Myocyte (in vitro differentiated cells): Measurements from ENCODE around the gene FRAT1. TPM values are rescaled to one million over a fixed set of nuclear protein-coding genes. Genes with fewer than 3 reads are reported as not detected.
"Not testable (repeated sequence)": the region's sequence is repeated elsewhere in the genome, so short reads cannot be mapped to it uniquely, and the experiment has no call there.

Source experiments
- DNase-seq: peaks from one replicate; pipeline ENCODE4 v3.0.0-alpha.2; 2012; ENCODE audit warnings: low read depth
- total RNA-seq: library from RNA; depleted of rRNA; stranded (reverse); fragments of >200 nt; gene quantifications from 2 replicates; pipeline ENCODE4 v1.2.3, GENCODE V29; 2014

Gene FRAT1
- total RNA-seq, 1 donor from 2014 or later = 1.8 TPM

DNA sequence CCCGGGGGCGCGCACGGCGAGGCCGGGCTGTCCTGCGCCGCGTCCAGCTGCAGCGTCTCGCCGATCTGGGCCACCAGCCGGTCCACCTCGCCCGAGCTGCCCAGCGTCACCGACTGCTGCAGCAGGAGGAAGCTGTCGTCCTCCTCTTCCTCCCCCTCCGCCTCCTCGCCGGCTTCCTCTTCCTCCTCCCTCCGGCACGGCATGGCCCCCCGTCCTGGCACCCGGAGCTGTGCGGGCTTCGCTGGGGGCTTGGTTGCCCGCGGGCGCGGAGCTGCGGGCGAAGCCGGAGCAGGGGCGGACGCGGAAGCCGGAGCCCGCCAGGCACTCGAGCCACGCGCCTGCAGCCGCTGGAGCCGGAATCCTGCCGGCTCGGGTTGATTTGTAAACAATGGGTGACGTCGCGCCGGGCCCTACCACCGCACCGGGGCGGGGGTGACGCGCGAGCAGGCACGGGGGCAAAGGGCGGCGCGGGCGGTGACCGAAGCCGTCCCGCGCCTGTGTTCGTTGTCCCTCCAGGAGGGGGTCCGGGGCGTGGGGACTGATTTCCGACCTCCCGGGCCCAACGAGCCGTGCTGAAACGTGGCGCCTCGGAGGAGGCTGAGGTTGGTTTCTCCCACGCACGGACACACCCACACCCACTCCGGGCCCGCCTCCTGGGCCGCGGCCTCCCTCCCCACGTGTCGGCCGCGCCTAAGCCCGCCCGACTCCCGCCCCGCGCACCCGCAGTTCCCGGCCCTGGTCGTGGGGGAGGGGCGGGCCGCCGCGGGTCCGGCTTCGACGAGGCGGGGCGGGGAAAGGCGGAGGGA is 15.5 kb downstream of the FRAT1 start, which contains the start of gene FRAT2:
FRAT2 (minus strand) TSS at position 360 of the 806 bp plus-strand sequence; CDS start at position 203, 157 bp downstream.
- peak; percentile 92 for DNase-seq

DNA sequence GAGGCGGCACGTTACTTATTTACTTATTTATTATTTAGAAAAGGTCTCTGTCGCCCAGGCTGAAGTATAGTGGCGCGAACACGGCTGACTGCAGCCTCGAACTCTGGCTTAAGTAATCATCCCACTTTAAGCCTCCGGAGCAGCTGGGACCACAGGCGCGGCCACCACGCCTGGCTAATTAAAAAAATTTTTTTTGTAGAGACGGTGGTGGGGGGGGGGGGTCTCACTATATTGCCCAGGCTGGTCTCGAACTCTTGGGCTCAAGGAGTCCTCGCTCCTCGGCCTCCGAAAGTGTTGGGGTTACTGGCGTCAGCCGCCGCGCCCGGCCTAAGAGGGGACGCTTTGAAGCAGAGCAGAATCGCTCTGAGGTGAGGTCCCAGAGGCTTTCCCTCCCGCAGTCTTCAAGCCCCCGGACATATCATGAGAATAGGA is 16.1 kb downstream of the FRAT1 start:
- DNase-seq = no peak

DNA sequence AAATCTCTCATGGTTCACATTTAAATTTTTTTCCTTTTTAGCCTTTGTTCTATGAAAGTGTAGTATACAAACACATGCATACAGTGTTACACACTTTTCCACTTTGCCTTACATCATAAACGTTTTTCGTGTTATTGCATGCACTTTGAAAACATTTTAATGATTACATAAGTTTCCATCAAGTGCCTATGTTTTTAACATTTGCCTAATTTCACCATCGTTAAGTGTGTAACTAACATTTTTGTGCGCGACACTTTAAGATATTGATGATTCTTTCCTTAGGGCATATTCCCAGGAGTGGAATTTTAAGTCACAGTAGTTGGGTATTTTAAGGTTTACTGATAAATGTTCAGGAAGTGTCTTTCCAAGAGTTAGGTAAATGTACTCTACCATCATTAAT is 16.9 kb downstream of the FRAT1 start:
- DNase-seq = no peak

DNA sequence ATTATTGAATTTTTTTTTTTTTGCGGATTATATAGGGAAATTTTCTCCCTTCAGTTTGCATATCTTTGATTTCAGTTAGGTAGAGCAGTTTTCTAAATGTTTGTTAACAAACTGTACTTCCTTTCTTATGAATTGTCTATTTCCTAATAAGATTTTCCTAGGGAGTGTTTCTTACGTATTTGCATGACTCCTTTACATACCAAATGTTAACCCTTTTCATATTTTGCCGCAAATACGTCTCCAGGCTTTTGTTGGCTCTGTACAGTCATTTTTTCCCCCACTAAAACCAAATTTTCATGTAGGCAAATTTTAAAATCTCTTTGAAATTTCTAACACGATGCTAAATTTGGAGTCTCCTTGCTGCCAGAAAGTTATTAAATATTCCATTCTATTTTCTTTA is 17.4 kb downstream of the FRAT1 start:
- DNase-seq = no peak

DNA sequence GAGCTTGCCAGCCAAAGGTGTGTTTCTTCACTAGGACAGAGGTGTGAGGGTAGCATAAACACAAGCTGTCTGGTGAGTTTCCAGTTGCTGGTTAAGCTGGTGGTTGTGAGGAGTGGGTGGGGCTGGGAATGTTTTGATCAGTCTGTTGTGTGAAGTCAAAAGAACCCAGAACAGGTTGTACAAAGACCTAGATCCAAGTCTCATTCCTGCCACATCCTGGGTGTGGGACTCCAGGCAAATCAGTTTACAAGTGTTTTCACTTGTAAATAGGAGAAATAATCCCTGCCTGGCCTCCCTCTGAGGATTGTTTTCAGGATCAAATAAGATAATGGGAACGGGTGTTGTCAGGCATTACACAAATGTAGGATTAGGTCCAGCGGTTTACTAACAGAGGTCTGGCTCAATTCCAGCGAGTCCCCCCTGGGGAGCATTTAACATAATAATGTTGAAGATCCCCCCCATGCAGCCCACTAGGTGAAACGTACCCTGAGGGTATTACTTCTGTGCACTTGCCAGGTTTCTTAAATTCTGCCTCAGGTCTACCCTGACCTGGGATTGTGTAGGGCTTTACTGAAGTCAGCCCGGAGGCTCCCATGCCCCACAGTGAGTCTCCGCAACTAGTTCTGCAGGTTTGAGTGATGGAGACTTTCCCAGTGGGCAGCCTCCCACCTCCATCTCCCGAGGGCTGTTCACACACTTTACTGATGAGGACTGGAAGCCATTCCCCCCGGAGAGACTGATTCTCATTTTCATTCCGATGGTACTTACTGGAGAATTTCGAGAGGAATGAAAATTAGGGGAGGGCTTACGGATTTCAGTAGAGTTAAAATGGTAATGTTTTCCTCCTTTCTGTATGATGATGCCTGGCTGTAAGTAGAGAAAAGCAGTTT is 18.1 kb downstream of the FRAT1 start:
- no peak for DNase-seq

DNA sequence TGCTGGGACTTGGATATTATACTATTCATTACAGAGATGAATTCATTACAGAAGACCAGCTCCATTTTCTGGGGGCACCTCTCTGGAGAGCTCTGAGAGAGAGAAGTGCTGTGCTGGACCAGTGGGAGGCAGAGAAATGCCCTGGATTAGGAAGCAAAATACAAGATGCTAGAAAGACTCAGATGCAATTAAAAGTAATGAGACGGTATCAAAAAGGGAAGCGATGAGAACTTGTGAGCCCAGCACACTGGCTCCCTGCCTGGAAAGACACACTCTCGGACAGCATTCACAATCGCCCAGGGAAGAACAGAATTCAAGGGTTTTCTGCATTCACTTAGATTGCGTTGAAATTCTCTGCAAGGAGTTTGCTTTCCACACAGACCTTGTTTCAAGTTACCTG is 19.0 kb downstream of the FRAT1 start:
- DNase-seq = no peak

DNA sequence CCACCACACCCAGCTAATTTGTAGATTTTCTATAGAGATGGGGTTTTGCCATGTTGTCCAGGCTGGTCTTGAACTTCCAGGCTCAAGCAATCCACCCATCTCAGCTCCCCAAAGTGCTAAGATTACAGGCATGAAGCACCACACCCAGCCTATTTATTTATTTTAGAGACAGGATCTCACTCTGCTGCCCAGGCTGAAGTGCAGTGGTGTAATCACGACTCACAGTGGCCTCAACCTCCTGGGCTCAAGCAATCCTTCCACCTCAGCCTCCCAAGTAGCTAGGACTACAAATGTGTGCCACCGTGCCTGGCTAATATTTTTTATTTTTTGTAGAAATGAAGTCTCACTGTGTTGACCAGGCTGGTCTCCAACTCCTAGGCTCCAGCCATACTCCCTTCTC is 22.3 kb downstream of the FRAT1 start:
- no peak for DNase-seq

DNA sequence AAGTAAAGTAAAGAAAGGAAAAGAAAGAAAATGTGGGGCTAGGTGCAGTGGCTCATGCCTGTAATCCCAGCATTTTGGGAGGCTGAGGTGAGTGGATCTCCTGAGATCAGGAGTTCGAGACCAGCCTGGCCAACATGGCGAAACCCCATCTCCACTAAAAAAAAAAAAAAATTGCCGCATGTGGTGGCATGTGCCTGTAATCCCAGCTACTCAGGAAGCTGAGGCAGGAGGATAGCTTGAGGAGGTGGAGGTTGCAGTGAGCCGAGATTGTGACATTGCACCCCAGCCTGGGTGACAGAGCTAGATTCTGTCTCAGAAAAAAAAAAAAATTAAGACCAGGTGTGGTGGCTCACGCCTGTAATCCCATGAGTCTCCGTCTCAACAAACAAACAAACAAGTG is 24.6 kb downstream of the FRAT1 start:
- not testable (repeated sequence) for DNase-seq

DNA sequence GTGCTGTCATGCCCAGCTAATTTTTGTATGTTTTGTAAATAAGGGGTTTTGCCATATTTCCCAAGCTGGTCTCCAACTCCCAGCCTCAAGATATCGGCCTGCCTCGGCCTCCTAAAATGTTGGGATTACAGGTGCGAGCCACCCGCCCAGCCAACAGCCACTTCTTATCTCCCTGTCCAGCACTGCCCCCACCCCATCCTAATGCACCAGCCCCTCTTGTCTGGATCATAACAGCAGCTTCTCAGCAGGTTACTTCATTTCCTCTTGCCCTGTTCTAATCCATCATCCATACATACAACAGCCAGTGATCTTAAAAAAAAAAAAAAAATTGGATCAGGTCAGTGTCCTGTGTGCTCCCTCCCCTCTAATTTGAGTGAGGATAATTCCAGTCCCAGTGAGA is 28.2 kb downstream of the FRAT1 start:
- DNase-seq = no peak

DNA sequence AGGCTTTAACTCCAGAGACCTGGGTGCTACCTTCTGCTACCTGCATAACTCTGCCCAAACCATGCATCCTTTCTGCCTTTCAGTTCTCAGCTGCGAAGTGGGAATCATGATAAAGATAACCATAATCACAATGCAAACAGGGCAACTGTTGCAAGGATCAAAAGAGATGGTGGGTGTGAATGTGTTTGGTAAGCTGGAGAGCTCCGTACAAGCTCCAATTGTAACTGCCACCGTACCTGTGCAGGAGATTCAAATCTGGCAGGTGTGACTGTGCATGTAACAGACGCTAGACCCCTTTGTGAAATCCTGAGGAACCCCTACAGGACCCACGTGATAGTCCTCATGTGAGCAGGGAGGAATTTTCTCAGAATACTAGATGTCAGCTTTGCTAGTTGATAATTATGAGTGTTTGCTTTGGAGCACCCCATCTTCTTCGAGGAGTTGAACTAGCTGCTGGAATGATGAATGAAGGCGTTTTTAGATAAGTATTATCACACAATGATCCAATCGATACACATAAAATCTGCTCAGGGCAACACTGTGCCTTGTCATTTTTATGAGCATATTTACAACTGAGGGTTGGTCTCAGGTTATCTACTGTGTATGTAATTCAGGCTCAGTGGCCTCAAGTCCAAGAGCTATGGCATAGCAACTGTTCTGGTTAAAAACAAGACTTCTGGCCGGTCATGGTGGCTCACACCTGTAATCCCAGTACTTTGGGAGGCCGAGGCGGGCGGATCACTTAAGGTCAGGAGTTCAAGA is 30.9 kb downstream of the FRAT1 start:
- no peak for DNase-seq

DNA sequence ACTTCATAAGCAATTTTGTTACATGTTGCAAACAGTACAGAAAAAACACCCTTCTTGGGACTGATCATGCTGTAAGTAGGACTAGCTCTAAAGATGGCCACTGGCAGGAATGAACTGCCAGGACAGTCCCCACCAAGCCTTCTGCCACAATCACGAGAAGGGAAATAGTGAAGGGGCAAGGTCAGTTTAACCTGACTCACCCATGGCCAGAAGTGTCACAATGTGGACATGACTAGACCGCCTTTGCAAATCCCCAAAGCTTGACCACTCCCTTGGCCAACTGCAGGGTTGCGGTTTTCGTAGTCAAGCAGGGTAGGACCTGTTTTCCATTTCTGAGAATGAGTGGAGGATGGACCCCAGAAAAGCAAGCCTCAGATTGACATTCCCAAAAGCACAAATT is 34.9 kb downstream of the FRAT1 start:
- peak; percentile 11 for DNase-seq

DNA sequence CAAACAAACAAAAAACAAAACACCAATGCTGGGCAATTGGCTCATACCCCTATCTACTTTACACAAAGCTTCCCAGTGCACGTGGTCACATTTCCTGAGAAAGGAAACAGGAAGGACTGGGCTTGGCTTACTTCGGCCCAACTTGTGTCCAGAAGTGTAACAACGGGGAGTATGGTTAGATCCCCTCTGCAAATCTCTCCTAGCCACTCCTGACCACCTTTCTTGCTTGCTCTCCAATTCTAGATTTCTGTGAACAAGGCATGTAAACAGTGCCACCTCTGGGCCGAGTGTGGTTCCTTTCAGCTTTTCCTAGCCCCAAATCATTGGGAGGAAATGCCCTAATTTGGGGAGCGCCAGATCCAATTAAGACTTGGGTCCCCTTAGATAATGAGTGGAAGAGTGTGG is 36.5 kb downstream of the FRAT1 start:
- DNase-seq = no peak

DNA sequence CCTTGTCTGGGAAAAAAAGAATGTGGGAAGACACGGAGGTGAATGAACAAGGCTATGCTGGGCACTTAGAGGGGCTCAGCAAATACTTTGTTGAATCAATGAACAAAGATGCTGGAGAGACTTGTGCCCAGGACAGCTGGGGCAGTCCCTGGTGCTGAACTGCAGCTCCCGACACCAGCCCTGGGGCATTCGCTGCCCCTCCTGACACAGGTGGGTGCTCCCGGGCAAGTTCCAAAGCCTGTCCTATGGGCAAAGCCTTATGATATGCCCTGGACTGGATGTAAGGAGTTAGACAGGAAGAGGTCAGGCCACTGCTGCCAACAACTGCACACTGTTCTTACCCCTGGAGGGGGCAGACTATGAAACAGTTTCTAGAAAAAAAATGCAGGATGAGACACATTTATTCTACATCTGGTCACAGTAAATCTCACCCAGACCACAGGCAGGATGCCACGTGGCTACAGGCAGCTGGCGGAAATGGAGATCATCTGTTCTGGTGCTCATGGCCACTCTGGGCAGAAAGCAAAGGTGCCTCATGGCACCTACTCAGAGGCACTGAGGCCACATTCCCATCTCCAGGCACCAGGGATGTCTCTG is 37.3 kb downstream of the FRAT1 start:
- DNase-seq = peak; percentile 55

DNA sequence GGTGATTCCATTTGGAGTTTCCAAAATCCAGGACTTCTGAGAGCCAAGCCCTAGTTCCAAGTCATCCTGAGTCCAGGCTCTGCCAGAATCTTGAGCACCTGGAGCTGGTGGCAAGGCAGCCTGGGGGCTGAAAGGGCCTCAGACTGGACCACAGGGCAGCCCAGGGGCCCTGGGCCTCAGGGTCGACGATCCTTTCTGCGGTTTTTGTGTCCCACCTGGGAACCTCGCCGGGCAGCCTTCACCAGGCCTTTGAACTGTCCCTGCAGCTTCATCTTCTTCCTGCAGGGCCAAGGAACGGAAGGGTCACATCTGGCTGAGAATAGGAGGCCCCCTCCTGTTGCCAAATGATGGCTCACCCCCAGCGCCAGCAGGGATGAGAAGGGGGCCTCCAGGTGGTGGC is 37.8 kb downstream of the FRAT1 start:
- DNase-seq = no peak

DNA sequence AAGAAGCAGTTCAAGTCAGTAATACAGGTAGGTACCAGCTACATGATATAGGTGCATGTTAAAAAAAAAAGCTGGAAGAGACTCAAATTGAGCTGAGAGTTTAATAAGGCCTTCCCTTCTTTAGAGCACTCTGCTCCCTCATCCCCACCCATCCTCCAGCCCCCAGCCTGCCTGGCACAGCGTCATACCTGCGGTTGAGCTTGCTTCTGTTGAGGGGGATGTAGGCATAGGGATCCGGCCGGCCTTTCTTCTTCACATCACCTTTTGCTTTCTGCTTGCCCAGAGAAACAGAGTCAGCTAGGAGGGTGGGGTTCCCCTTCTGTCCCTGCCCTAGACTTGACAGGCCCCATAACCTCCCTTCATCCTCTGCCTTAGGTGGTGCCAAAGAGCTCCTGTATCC is 39.3 kb downstream of the FRAT1 start:
- DNase-seq = no peak

DNA sequence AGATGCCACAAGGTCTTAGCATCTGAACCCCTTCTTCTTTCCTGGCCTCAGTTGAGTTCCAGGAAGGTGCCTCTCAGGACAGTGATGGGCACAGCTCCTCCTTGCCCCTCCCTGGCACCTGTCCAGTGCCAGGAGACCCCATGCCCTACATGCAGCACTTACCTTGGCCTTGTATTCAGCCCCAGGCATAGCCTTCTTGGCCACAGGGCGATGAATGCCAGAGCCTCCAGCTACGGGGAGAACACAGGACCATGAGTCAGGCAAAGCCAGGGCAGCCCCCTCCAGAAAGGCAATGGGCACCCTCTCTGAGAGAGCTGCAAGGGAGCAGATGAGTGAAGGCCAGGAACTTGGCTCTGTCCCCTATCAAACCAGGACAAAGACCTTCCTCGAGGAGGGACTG is 39.7 kb downstream of the FRAT1 start:
- no peak for DNase-seq

DNA sequence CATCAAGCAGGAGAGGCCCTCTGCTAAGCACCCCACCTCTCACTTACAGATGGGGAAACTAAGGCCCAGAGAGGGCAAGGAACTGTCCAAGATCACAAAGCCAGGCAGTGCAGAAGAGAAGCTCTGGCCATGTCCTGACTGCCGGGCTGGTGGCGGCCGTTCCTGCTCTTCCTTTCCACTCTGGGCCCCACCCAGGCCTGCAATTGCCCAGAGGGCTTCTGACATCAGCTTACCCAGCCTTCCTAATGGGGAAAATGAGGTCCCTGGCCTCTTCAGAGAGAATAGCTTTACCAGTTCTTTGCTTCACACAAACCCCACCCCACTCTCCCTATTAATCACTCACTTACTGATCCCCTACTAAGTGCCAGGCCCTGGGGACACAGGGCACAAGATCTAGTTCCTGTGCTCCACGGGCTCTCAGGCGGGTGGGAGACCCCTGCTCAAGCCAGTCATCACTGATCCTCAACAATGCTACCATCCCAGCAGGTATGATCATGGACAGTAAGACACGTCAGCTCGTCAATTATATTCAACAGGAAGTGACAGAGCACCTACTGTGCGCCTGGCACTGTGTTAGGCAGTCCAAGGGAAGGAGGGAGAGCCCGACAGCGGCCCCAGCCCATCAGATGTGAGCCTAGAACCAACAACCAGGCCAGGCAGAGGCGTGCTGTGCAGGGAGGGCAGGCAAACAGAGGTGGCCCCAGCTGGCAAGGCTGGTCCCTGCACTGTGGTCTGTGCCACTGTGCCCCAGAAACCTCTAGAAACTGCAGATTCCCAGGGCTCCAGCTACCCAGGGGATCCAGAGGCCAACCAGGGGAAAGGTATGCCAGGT is 41.9 kb downstream of the FRAT1 start:
- no peak for DNase-seq

DNA sequence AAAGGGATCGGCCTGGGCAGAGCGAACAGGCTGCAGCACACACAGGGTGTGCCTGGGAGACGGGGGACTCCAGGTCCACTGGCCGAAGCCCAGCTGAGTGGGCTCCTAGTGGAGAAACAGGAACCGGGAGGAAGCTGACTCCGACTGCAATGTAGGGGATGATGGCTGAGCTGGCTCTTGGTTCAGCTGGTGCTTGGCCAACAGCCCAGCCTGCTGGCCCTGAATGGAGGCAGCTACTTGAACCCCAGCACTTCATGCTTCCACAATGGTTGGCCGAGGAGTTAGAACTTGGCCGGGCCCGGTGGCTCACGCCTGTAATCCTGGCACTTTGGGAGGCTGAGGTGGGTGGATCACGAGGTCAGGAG is 42.4 kb downstream of the FRAT1 start:
- no peak for DNase-seq

DNA sequence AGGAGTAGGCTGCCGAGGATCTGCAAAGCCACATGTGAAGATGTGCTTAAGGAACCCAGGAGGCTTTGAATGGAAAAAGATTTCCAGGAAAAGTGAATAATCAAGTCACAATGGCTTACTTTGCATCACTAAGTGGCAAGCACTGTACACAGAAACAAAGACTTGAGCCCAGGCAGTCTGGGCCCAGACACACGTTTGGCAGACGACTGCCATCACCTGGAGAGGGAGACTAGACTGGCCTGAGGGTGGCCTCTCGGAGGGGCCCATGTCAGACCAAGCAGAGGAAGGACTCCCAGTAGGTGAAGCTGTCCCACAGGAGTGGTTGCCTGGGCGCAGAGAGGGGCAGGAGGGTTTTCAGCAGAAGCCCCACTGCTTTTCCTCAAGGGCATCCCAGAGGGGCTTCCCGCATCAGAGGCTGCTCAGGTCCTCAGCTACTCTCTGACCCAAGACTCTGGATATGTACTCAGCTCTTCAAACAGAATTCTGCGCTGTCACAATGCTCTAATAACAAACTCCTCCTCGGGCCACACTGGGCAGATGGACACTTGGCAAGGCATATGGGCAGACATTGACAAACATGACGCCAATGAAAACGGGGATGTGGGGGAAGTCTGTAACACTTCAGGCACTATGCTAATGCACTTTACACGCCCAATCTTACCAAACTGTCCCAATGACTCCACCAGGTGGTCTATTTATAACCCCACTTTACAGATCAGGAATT is 43.4 kb downstream of the FRAT1 start:
- DNase-seq = no peak

DNA sequence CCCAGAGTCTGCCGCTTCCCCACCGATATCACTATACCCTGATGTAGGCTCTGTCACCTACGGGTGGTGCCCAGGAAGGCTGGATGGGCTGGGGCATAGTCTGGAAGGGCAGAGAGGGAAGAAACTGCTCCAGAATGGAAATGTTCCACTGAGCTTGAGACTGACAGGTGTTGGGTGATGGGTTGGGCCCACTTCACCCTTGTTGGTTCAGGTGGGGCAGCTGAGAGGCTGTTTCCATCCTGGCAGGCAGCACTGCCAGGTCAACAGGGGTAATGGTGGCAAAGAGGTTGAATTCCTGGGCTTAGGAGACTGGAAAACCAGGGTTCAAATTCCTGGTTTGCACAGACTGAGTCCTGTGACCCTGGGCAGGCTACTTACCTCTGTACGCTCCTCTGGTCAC is 44.0 kb downstream of the FRAT1 start:
- no peak for DNase-seq
